KOPT-K1 (cell line): ENCODE measurements around the gene PPIP5K2.

Source experiments
- H3K27ac ChIP-seq: fragments of 200-600 bp; sonication (generic); 2 replicates; pipeline ENCODE4 v1.5.1; 2016; ENCODE audit warnings: antibody characterized with exemption, mild to moderate bottlenecking, low read depth, low read length; ENCODE audit not compliant: poor library complexity, severe bottlenecking
- H3K36me3 ChIP-seq: fragments of 200-600 bp; sonication (generic); 2 replicates; pipeline ENCODE4 v1.5.1; 2017; ENCODE audit warnings: antibody characterized with exemption, mild to moderate bottlenecking, low read length, moderate library complexity; ENCODE audit not compliant: insufficient read depth
- H3K9me3 ChIP-seq: fragments of 200-600 bp; sonication (generic); 2 replicates; pipeline ENCODE4 v1.5.1; 2017; ENCODE audit warnings: antibody characterized with exemption, low read length, mild to moderate bottlenecking; ENCODE audit not compliant: insufficient read depth, poor library complexity, severe bottlenecking

Gene PPIP5K2

DNA sequence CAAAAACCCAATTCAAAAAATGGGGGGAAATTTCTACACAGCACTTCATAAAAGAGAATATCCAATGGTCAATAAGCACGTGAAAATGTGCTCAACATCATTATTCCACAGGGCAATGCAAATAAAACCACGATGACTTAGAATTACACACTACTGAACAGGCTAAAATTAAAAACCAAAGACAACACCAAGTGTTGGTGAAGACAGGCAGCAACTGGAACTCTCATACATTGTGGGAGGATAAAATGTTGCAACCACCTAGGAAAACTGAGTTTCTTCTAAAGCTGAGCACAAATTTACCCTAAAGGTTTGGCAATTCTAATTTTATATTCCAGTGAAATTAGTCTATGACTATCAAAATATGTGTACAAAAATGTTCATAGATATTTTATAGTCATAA, 9.7 kb upstream of the PPIP5K2 start:
- Histone ChIP-seq H3K9me3 (peaks cover 10% of the 10 kb centered on the region), H3K27ac (no peak overlapping the region), H3K36me3 (no peaks in the 10 kb centered on the region)

DNA sequence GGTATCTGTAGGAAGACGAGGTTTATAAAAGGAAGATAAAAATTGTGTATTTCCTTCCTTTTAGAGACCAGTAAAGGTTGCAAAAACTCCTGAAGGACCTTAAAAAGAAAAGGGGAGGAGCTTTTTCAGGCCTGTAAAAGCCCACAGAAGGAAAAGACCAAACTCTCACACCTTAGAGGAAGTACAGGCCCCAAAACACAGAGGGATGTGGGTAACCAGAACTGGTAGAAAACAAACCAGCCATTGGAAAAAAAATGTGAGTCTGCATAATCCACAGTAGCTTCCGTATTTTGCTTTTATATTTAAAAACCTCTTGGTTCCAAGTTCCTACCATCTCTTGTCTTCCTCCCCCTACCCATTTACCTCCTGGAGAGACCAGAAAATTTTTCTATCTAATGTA, 8.6 kb upstream of the PPIP5K2 start:
- Histone ChIP-seq H3K9me3 (peaks cover 10% of the 10 kb centered on the region), H3K27ac (no peak overlapping the region), H3K36me3 (no peaks in the 10 kb centered on the region)

DNA sequence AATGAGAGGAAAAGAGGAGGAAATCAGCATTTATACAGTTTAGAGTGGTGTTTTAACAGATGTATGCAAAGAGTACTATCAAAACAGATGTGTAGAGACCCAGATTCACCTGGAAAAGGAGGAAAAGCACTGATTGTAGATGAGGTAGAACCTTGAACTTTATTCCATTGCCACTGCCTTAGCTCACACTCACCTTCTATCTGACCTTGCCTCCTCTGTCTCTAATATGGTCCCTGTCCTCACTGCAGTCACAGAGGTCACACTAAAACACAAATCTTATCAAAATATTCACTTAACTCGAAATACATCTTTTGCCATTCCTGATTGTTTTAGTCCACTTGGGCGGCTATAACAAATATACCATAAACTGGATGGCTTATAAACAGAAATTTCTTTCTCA, 7.2 kb upstream of the PPIP5K2 start:
- Histone ChIP-seq H3K9me3 (peaks cover 10% of the 10 kb centered on the region), H3K27ac (no peak overlapping the region), H3K36me3 (no peaks in the 10 kb centered on the region)

DNA sequence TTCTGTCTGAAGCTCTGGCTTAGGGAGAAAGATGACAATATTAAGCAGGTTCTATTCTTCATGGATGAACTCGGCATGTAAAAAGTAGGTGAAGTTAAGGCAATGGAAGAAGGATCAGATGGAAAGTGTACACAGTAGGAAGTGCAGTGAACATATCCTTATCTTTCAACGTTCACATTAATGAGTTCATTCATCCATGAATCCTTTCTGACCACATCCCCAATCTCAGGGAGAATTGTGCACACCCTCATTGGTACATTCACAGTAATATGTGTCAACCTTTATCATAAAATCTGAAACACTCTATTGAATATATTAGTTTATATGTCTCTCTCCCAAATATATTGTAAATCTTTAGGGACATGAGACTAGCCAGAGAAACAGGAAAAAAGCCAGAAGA, 5.7 kb upstream of the PPIP5K2 start:
- Histone ChIP-seq H3K9me3 (peaks cover 10% of the 10 kb centered on the region), H3K36me3 (no peaks in the 10 kb centered on the region), H3K27ac (no peak overlapping the region)

DNA sequence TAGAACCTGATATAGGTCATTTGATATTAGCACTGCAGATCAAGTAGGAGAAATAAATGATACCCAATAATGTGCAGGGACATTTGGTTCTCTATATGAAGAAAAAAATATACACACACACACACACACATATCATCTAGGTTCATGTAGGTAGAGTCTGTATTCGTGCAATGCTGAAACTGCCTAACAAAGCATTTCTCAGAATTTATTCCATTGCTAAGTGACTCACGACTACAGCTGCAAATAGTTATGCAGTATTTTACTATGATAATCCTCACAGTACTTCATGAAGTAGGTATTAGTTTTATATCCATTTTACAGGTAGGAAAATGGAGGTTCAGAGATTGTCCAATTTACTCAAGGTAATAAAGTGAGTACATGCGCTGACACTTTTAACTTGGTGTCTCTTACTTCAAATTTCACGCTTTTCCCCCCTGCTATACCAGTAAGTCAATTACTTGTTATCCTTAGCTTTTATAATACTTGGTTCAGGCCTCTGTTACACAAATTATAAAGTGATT, 2.6 kb upstream of the PPIP5K2 start:
- no peaks in the 10 kb centered on the region for H3K36me3 ChIP-seq
- H3K9me3 ChIP-seq = no peaks in the 10 kb centered on the region
- H3K27ac ChIP-seq = peak overlapping the region; percentile 96

DNA sequence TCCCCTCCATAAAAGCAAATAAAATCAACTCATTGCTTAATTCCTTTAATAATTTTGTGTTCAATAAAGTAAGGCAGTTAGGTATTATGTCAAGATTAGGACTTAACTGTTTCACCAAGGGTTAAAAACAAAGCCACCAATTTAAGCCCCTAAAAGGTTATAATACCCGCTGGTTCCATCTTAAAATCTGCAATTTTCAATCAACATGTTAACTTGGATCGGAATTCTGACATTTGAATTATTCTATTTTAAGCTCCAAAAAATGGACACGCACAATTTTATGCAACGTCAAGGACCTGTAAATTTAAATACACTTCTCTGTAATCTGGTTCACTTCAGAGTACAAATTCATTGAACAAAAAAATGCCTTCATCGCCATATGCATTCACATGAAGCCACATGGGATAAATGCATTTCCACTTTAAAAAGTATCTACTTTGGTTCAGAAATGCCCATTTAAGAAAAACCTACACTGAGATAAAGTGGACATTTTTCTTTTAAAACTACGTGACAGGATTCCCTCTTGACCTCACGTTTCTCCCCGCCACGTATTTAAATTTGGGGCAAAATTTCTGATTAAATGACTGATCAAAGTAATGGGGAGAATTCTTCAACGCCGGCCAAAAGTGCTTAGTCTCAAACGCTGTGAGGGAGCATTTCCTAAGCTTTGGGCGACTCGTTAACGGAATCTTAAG, 884 bp upstream of the PPIP5K2 start:
- H3K27ac ChIP-seq = peak overlapping the region; percentile 96
- H3K9me3 ChIP-seq = no peaks in the 10 kb centered on the region
- peaks cover 13% of the 10 kb centered on the region for H3K36me3 ChIP-seq

DNA sequence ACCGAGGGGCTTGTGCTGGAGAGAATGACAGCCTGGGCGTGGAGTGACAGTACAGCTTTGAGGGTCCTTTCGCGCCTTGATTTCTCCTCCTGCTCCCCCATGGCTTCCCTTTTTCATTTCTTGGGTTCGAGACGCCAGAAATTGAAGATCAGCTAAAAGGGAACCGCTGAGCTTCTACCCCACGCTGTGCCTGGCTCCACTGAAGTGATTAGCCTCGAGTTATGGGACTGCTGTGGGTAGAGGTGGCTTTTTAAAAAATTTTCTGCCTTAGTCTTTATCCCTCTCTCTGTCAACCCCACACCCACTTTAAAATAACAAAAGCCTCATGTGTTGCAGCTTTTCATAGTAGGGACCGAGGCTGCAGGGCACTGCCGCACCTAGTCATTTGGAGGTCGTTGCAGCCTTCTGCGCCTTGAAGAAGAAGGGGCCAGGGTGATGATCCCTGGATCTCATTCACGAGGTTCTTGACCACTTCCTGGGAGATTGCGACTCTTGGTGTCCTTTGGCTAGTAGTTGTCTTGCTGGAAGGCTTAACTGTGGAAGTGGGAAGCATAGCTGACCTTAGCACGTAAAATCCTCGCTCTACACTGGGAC, 603 bp downstream of the PPIP5K2 start:
- no peaks in the 10 kb centered on the region for H3K9me3 ChIP-seq
- H3K27ac ChIP-seq = peak overlapping the region; percentile 96
- peaks cover 18% of the 10 kb centered on the region for H3K36me3 ChIP-seq

DNA sequence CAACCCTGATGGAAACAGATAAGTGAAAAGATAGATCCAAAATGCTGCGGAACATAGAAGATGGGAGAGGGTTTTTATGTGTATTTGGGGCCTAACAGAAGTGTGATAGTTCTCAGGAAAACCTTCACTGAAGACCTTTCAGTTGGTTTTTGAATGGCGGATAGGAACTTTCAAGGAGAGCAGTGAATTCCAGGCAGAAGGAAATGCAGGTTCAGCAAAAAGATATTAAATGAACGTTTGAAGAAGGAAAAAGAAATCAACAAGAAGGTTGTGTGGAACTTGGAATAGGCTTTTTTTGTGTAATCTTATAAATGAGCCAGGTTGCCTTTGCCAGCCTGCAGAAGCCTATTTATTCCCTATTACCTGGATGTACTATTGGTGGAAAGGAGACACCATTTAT, 2.1 kb downstream of the PPIP5K2 start:
- H3K27ac ChIP-seq = no peak overlapping the region

DNA sequence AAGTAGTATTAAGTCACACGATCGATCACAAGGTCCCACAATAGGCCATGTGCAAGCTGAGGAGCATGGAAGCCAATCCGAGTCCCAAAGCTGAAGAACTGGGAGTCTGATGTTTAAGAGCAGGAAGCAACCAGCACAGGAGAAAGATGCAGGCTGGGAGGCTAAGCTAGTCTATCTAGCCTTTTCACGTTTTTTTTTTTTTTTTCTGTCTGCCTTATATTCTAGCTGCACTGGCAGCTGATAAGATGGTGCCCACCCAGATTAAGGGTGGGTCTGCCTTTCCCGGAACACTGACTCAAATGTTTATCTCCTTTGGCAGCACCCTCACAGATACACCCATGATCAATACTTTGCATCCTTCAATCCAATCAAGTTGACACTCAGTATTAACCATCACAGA, 6.5 kb downstream of the PPIP5K2 start:
- Histone ChIP-seq H3K9me3 (no peaks in the 10 kb centered on the region), H3K36me3 (peaks cover 44% of the 10 kb centered on the region), H3K27ac (no peak overlapping the region)

More for the DNA sequence above, 2.1 kb downstream of the PPIP5K2 start:
- Histone ChIP-seq H3K36me3 (peaks cover 24% of the 10 kb centered on the region), H3K9me3 (no peaks in the 10 kb centered on the region)

DNA sequence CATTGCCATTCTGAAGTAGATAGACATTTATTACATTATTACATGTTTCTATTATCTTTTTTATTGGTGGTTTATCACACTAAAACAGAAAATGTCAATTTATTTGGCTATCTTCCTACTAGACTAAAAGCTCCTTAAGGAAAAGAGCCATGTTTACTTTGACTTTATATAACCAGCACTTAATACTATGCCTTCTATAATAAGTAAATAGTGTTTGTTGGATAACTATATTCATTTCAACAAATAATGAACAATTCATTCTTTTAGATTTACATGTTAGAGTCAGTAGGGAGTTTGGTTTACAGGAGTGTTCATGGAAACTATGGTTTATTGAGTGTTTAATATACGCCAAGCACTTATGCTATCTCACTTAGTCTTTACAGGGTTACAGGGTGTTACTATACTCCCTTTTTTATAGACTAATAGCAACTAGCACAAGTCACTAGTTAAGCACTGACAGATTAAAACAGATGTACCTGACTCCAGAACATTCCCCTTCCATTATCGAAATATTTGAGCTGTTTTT, 7.3 kb downstream of the PPIP5K2 start:
- Histone ChIP-seq H3K27ac (no peak overlapping the region), H3K9me3 (no peaks in the 10 kb centered on the region), H3K36me3 (peaks cover 45% of the 10 kb centered on the region)

DNA sequence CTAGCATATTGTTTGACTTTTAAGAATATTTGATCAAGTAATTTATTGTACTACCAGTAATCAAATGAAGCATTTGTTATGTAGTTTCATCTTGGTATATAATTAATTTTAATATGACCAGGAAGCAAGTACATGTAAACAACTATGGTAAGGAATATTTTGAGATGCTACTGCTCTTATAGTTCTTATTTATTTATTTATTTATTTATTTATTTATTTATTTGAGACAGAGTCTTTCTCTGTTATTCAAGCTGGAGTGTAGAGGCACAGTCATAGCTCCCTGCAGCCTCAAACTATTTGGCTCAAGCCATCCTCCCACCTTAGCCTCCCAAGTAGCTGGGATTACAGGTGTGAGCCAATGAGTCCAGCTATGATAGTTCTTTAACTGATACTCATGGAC, 8.1 kb downstream of the PPIP5K2 start:
- H3K27ac ChIP-seq = no peak overlapping the region
- H3K36me3 ChIP-seq = peaks cover 43% of the 10 kb centered on the region

DNA sequence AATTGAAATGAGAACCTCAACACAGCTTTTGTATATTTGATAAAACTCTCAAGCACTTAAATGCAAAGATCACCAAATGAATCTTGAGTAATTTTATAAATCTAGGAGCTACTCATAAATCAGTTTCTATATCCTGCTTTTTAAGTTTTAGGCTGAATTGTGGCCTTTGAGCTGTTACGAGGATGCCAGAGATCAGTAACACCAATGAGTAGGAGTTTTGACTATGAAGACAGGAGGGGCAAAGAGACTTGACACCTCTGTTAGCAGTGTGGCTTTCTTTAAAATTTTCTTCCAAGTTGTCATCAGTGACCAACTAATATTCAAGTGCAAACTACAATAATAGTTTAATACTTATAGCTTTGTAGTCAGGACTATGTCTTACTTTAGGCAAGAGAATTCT, 12.6 kb downstream of the PPIP5K2 start:
- Histone ChIP-seq H3K36me3 (peaks cover 55% of the 10 kb centered on the region), H3K27ac (no peak overlapping the region), H3K9me3 (no peaks in the 10 kb centered on the region)

More for the DNA sequence above, 8.1 kb downstream of the PPIP5K2 start:
- no peaks in the 10 kb centered on the region for H3K9me3 ChIP-seq

DNA sequence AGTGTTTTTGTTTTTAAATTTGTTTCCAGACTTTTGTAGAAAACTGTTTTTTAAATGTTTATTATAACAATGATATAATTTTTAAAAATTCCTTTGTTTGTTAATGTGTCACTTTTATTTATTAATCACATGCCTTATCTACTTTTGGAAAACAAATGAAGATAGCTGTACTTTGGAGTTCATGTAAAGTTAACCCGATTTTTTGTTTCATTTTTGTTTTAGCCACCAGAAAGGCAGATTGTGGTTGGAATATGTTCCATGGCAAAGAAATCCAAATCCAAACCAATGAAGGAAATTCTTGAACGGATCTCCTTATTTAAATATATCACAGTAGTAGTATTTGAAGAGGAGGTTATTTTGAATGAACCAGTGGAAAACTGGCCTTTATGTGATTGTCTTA, 13.1 kb downstream of the PPIP5K2 start:
- Histone ChIP-seq H3K9me3 (no peaks in the 10 kb centered on the region), H3K36me3 (peaks cover 61% of the 10 kb centered on the region), H3K27ac (no peak overlapping the region)

DNA sequence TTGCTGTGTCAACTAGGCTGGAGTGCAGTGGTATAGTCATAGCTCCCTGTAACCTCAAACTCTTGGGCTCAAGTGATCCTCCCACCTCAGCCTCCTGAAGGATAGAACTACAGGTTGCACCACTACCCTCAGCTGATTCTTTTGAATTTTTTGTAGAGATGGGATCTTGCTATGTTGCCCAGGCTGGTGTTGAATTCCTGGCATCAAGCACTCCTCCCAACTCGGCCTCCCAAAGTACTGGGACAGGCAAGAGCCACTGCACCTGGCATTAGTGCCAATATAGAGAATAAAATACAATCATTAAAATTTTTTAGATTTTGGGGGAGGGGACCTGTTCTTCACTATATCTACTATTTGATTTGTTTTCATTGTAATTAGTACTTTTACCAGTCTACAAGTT, 15.4 kb downstream of the PPIP5K2 start:
- H3K36me3 ChIP-seq = peaks cover 71% of the 10 kb centered on the region
- H3K9me3 ChIP-seq = no peaks in the 10 kb centered on the region
- no peak overlapping the region for H3K27ac ChIP-seq

DNA sequence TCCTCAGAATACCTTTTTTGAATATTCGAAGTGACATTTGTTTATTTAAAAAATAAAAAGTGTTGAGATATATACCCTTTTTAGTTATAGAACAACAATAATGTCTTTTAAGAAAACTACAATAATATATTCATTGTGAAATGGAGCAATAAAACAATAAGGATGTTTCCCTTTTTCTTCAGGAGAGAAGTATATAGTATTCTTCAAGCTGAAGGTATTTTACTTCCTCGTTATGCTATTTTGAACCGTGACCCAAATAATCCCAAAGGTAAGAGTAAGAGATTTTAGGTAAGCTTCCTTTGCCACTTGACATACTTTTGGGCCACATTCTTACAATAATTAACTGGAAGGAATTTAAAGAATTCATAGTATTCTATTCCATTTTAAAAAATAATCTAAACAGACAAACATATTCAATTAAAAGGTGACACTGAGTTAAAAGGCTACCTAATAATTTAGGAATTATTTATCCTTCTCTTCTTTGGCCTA, 18.1 kb downstream of the PPIP5K2 start:
- H3K9me3 ChIP-seq = no peaks in the 10 kb centered on the region
- no peak overlapping the region for H3K27ac ChIP-seq
- peaks cover 75% of the 10 kb centered on the region for H3K36me3 ChIP-seq
